HL-60/S4 treated with phorbol 12-myristate 13-acetate at 8.2 ng/mL for 4 days and 3 days (cell line): ENCODE measurements around the gene C9orf40.

ENCODE experiments used
- in situ Hi-C: fragments of 300-500 bp; cut with MboI; formaldehyde crosslinking; loops from 2 replicates; pipeline ENCODE4 v1.15.0; 2022; ENCODE audit warnings: low sequenced_read_pairs

C9orf40 gene

GRCh38 chr9:74942801-74943200 is 9.9 kb downstream of the C9orf40 start:
- in situ Hi-C loops = no loop called here

- in situ Hi-C loops = no loop called here
Observed at GRCh38 chr9:74940600-74940999, 12.1 kb downstream of the C9orf40 start.

GRCh38 chr9:74935008-74935407 is 17.7 kb downstream of the C9orf40 start:
- in situ Hi-C loops = no loop called here

DNA sequence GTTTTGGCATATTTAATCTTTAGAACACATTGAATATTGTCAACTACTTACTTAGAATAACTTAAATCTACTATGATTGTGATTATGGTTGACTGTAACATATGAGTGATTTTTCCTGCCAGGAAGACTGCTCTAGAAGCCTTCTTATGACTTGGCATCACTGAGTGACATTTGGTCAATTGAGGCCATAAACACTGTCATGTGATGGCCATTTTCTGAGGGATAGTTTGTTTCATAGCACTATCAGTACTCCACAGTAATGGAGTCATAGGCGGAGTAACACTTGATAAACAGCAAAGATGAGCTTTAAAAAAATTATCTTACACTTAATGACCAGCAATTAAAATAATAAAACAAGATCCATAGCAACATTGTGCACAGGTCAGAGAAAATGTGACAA is 31.0 kb downstream of the C9orf40 start:
- in situ Hi-C loops = no loop called here

DNA sequence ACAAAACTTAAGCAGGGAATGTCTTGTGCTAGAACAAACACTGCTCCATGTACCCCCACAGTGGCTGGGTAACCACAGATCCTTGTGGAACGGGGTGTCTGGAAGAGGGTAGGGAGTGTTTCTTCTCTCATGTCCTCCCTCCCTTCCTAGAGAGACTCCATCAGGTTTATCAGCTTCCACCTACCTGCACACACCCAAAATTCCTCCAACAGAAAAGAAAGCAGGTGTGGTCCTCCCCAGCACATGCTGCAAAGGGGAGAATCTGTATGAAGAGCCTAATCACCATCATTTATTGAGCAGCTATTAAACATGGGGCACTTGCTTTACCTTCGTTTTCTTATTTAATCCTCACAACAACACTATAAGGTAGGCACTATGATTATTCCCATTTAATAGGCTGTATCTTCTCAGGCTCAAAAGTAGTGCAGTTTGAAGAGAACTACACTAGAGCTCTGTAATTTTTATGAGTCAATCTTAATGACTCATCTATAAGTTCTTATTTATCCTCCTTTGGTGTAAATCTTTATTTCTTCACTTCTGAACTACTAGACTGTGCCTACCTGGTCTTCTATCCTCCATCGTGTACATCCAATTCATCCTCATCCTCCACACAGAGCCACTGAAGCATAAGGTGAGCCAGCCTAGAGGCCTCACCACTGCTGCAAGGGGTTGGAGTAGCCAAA is 31.6 kb downstream of the C9orf40 start:
- in situ Hi-C loops = no loop called here

- in situ Hi-C loops = no loop called here
Observed at GRCh38 chr9:74910036-74910435, 42.7 kb downstream of the C9orf40 start.

GRCh38 chr9:74908665-74909064 is 44.0 kb downstream of the C9orf40 start:
- in situ Hi-C loops = no loop called here

DNA sequence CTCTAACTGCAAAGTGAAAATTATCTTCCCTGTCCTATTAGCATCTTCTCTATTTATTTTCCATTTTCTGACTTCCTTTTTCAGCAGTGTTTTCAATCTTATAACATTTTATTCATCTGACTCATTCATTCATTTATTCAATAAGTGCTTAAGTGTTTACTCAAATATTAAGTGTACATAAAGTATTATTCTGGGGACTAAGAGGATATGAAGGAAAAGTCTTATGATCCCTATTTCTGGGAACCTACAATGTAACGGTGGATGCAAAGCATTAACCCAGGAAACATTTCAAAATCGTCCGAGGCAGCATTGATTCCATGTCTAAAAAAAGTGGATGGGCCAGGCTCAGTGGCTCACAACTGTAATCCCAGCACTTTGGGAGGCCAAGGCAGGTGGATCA is 45.6 kb downstream of the C9orf40 start:
- in situ Hi-C loops = no loop called here

DNA sequence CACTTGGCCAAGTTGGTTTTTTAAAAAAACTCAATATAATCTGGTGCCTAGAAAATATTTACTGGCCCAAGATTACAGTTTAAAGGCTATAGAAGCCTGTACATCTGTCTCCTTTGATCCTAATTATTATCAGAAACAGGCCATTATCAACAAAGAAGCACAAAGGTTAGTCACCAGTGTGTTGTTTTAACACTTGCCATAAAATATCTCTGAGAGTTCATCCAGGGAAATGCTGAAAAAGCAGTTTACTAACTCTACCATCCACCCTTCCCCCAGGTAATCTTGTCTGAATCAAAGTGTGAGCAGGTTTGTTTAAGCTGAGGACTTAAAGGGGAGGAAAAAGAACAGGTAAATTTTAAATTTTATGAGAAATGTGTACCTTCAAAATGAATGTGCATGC is 51.7 kb downstream of the C9orf40 start:
- in situ Hi-C loops = no loop called here
